COLO829 (cell line): Measurements from ENCODE around the gene USP33.
"Not testable (repeated sequence)": the region's sequence is repeated elsewhere in the genome, so short reads cannot be mapped to it uniquely, and the experiment has no call there.

Experiments
- DNase-seq: peaks from one replicate; pipeline ENCODE4 v3.0.0; 2012; ENCODE audit warnings: low spot score

The USP33 gene

GRCh38 chr1:77739235-77739634, 20.4 kb downstream of the USP33 start:
- no peak for DNase-seq

- DNase-seq = no peak
These were observed 27.6 kb downstream of the USP33 start for GRCh38 chr1:77732090-77732489.

DNA sequence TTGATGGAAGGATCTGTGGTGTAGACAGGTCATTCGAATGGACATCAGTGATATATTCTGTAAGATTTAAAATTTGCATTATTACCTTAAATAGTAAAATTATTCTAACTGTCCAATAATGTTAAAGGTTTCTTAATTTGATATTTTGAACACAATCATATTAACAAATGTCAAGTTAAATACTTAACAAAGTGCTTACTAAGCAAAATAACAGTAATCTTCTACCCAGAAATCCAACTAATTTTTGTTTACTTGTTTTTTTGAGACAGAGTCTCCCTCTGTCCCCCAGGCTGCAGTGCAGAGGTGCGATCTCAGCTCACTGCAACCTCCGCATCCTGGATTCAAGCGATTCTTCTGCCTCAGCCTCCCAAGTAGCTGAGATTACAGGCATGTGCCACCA, 33.9 kb downstream of the USP33 start:
- no peak for DNase-seq

- no peak for DNase-seq
These were observed 41.5 kb downstream of the USP33 start for GRCh38 chr1:77718181-77718580.

DNA sequence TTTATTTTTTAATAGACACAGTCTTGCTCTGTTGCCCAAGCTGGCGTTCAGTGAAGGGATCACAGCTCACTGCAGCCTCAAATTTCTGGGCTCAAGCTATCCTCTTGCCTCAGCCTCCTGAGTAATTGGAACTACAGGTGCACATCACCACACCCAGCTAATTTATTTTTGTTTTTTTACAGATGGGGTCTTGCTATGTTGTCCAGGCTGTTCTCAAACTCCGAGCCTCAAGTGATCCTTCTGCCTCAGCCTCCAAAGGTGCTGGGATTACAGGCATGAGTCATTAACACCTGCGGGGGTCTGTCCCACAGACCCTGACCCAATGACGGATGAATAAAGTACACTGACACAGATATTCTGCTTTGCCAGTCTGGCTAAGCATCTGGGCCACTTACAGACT, 43.6 kb downstream of the USP33 start:
- no peak for DNase-seq

- DNase-seq = no peak
These were observed 49.9 kb downstream of the USP33 start for GRCh38 chr1:77709727-77710126.

DNA sequence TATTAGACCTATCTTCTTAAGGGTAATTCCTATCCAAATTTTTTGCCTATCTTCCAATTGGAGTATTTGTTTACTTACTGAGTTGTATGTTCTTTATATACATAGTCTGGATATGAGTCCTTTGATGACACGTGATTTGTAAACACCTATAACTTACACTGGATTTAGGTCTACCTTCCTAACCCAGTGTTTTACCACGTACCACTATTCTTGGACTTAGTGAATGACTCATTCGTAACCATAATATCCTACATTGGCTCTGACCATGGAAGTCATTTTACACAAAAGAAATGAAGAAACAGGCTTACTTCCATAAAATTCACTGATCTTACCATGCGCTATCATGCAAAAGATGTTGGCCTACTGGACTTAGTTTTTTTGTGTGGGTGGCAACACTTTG, 53.3 kb downstream of the USP33 start:
- no peak for DNase-seq

DNA sequence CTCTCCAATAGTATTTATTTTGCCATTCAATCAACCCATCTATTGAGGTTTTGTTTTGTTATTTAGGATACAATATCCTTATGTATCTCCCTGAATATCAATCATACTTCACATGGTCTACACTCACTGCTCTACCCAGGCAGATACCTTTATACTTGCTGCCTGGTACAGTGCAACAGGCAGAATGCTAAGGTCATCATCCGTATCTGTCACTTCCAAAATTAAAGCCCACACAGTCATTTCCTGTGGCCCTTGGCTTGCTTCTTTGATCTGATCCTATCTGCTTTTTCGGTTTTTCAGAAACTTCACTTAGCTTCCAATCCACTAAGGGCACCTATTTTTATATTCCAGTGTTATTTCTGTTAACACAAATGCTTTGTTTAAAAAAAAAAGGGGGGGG, 54.9 kb downstream of the USP33 start:
- no peak for DNase-seq

DNA sequence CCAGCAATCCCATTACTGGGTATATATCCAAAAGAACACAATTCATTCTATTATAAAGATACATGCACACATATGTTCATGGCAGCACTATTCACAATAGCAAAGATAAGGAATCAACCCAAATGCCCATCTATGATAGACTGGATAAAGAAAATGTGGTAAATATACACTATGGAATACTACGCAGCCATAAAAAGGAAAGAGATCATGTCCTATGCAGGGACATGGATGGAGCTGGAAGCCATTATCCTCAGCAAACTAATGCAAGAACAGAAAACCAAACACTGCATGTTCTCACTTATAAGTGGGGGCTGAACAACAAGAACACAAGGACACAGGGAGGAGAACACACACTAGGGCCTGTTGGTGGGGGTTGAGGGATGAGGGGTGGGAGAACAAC, 60.0 kb downstream of the USP33 start:
- DNase-seq = not testable (repeated sequence)

DNA sequence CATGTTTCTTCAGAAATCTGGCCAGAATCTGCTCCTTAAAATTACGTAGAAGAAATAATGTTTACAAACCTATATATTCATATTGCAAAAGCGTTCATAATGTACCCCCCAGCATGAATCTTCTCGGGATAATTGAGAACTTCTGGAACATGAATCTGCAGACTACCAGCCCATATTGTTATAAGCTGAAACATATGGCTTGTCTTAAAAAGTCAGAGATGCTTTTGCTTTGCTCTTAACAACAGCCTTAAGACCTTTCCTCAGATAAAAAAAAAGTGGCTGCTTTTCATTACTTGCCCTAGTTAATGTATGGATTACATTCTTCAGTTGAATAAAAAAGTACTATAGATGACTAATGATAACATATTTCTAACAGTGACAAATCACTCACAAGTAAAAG, 62.2 kb downstream of the USP33 start:
- DNase-seq = no peak

DNA sequence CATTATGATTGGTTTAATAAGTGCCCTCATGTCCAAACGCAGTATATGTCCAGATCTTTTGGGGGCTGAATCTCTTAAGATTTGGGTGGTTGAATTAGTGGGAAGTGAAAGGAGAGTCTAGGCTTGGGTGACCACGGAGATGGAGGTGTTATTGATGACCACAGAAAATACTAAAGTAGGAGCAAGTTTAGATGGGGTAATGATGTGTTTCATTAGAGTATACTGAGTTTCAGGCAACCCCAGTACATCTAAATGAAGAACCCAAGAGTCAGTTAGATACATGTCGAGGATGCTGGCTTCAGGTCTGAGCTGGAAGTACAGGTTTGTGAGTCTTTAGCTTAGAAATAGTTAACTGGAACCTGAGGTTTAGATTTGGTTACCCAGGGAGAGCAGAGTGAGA, 70.7 kb downstream of the USP33 start:
- DNase-seq = no peak

GRCh38 chr1:77687519-77687906, 72.1 kb downstream of the USP33 start:
- no peak for DNase-seq

DNA sequence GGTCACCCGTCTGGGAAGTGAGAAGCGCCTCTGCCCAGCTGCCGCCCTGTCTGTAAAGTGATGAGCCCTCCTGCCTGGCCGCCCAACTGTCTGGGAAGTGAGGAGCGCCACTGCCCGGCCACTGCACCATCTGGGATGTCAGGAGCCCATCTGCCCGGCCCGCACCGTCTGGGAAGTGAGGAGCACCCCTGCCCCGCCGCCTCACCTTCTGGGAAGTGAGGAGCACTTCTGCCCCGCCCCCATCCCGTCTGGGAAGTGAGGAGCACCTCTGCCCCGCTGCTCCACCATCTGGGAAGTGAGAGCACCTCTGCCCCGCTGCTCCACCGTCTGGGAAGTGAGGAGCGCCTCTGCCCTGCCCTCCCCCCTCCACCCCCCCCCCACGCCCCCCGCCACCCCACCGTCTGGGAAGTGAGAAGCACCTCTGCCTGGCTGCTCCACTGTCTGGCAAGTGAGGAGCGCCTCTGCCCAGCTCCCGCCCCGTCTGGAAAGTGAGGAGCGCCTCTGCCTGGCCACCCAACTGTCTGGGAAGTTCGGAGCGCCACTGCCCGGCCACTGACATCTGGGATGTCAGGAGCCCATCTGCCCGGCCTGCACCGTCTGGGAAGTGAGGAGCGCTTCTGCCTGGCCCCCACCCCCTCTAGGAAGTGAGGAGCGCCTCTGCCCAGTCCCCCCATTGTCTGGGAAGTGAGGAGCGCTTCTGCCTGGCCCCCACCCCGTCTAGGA, 72.7 kb downstream of the USP33 start:
- DNase-seq = no peak

DNA sequence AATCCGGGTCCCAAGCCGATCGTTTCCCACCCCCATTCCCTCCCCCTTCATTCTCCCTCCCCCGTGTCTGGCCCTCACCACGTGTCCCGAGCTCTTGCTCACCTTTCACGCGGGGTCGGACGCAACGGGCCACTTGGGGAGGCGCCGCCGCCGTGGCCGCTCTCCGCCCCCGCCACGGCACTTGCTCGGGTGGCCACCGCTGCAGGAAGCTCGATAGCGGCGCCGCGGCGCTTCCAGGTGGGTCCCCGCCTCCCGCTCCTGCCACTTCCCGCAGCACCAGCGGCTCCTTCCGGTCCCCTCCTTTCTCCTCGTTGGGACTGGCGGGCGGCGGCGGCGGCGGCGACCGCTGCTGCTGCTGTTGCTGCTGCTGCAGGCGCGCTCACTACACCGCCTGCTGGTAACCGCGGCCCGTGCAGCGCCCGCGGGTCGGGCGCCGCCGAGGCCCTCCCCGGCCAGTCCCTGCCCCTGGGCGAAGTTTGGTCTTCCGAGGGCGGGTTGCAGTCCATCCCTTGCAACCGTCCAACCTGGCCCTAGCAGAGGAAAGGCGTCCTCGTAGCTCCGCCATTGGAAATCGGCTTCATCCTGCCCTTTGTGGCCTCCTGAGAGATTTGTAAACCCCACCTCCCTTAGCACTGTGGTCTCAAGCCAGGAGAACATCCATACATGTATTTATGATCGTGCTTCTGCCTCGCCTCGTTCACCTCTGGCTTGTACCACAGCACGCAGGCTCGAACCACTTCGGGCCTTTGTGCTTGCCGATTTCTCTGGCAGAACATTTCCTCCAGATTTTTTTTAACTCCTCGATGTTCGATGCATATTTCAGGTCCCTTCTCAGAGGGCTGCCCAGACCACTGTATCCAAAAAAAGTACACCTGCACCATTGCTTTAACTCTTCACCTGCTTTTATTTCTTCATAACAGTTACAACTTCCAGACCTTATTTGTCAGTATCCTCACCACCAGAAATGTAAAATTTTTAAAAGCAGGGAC, 76.2 kb downstream of the USP33 start:
- DNase-seq = peak; percentile 67

GRCh38 chr1:77682460-77683159, 77.0 kb downstream of the USP33 start, which contains the start of gene ZZZ3:
Gene ZZZ3 (minus strand): TSS chr1:77682658. CDS start chr1:77633354, 49,304 bp downstream.
- DNase-seq = peak; percentile 87

DNA sequence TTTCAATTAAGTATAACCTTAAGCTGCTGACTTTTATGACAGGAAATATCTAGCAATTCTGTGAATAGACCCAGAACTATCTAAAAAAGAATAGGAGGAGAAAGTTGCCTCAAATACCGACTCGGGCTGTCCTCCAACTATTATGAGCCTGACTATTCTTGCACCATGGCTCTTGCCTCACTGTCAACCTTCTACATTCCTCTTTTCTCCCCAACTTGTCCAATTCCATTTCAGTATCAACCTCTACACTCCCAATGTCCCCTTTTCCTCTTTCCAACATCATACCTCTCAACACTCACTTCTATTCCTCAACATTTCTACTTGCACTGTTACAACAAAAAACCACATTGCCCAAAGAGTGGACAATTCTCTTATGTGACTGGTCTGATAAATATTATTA, 79.5 kb downstream of the USP33 start:
- DNase-seq = no peak

DNA sequence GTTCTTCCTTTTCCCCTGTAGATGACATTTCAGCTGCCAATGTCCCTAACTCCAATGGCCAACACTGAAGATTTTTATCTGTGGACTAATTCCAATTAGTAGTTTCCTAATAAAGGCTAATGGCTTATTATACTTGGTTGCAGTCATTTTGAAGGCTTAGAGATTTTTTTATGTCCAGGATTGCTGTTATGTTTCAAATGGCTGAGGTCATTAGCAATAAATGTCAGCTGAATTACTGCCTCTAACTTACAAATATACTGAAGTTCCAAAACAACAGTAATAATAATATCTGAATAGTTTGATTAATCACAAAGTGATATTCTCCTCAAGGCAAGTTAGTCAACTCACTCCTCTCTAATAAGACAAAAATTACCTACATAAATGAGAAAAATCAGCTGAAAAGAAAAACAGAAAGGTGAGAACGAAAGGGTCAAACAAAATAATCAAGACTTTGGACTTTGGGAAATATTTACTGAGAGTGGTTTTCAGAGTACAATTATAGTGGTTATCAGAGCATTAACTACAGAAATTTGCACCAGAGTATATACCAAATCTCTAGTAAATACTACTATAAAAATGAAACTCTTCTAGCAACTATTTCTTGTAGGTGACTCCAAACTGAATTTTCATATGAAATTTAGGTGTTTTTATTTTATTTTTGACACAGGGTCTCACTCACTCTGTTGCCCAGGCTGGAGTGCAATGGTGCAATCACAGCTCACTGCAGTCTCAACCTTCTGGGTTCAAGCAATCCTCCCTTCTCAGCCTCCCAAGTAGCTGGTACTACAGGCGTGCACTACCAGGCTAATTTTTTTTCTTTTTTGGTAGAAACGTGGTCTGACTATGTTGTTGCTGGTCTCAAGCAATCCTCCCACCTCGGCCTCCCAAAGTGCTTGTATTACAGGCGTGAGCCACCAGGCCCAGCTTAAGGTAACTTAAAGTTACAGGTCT, 80.7 kb downstream of the USP33 start:
- no peak for DNase-seq

DNA sequence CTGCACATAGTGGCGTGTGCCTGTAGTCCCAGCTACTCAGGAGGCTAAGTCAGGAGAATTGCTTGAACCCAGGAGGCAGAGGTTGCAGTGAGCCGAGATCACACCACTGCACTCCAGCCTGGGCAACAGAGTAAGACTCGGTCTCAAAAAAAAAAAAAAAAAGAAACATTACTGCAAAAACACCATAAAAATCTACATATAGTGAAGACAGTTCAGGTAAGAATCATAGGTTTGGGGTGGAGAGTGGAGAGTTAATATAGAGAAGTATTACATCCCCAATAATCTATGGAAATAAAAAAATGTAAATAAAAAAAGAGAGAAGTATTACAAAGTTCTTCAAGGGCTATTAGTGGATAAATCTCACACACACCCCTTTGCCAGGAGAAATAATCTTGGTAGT, 84.8 kb downstream of the USP33 start:
- DNase-seq = not testable (repeated sequence)

DNA sequence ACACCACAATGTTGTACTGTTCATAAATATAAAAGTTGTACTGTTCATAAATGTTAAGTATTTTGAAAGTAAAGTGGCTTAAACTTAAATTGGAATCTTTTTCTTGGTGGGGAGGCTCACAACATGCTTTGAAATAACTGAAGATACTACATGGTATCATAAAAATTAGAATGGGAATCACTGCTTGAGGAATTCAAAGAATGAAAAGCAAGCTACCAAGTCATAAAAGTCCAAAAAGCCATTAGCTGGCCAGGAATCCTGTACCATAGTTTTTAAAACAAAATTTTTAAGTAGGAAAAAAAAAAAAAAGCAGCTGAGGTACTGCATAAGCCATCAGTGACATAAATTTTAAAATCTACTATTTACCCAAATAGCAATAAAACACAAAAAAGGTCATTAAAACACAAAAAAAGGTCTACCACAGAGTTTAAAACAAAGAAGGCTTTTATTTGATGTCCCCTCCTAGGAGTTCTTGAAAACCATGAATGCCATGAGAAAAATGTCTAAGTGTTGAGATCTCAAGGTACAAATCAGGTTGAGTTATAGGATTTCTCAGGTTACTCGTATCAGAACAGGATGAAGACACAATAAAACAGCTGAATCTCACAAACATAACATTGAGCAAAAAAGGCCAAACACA, 85.8 kb downstream of the USP33 start:
- DNase-seq = no peak

DNA sequence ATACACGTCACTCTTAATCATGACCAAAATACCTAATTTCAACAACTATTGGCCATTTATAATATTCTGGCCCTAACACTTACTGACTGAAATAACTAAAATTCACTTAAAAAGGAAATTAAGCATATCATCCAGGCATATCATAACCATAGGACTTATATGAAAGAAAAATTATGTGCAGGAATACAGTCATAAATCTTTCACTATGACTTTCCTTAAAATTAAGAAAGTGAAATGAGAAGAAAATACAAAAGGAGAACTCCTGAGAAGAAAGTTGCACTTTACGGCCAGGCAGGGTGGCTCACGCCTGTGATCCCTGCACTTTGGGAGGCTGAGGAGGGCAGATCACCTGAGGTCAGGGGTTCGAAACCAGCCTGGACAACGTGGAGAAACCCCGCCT, 86.6 kb downstream of the USP33 start:
- no peak for DNase-seq

- DNase-seq = no peak
These were observed 87.3 kb downstream of the USP33 start for GRCh38 chr1:77672374-77672773.
